Hepatocyte (in vitro differentiated cells): ENCODE results near the gene PAFAH2.

Source experiments
- CTCF ChIP-seq: fragments of 200-600 bp; sonication (generic); IDR thresholded peaks from 2 replicates; pipeline ENCODE4 v1.5.1; 2016; ENCODE audit warnings: antibody characterized with exemption, mild to moderate bottlenecking; ENCODE audit not compliant: poor library complexity
- EZH2 ChIP-seq: fragments of 200-600 bp; sonication (generic); IDR thresholded peaks from 2 replicates; pipeline ENCODE4 v1.6.1; 2016; ENCODE audit warnings: antibody characterized with exemption, mild to moderate bottlenecking, borderline replicate concordance
- EZH2phosphoT487 ChIP-seq: fragments of 200-600 bp; sonication (generic); IDR thresholded peaks from one replicate; pipeline ENCODE4 v1.6.1; 2018; ENCODE audit warnings: antibody characterized with exemption, mild to moderate bottlenecking, low read depth, moderate library complexity; ENCODE audit not compliant: unreplicated experiment, severe bottlenecking

- no peak for TF ChIP-seq CTCF
- no peak for TF ChIP-seq EZH2phosphoT487
- no peak for TF ChIP-seq EZH2
Observed at GRCh38 chr1:26031196-26031595, 33.3 kb upstream of the PAFAH2 start.
